H9 (cell line): Measurements from ENCODE around the gene DAPK1. TPM values are rescaled to one million over a fixed set of nuclear protein-coding genes. Genes with fewer than 3 reads are reported as not detected.

Source experiments
- DNase-seq: peaks from one replicate; pipeline ENCODE4 v3.0.0-alpha.2; 2017
- H2AFZ ChIP-seq: one replicate; pipeline ENCODE4 v1.6.1; 2013; ENCODE audit warnings: mild to moderate bottlenecking, low read length, control low read depth, moderate library complexity
- H2AK5ac ChIP-seq: 2 replicates; pipeline ENCODE4 v1.6.1; 2013; ENCODE audit warnings: low read length, control low read depth, mixed read lengths; ENCODE audit not compliant: insufficient read length
- H2BK120ac ChIP-seq: one replicate; pipeline ENCODE4 v1.6.1; 2013; ENCODE audit warnings: low read depth, mild to moderate bottlenecking, low read length, control low read depth, inconsistent platforms; ENCODE audit not compliant: poor library complexity, severe bottlenecking
- H2BK12ac ChIP-seq: 2 replicates; pipeline ENCODE4 v1.6.1; 2013; ENCODE audit warnings: low read length, control low read depth, mixed read lengths, low read depth; ENCODE audit not compliant: insufficient read length
- H2BK15ac ChIP-seq: 2 replicates; pipeline ENCODE4 v1.6.1; 2013; ENCODE audit warnings: low read depth, low read length, control low read depth
- H2BK20ac ChIP-seq: one replicate; pipeline ENCODE4 v1.6.1; 2013; ENCODE audit warnings: low read depth, mild to moderate bottlenecking, low read length, control low read depth, inconsistent platforms; ENCODE audit not compliant: poor library complexity, severe bottlenecking
- H2BK5ac ChIP-seq: 2 replicates; pipeline ENCODE4 v1.6.1; 2013; ENCODE audit warnings: low read length, control low read depth, mixed read lengths; ENCODE audit not compliant: insufficient read length
- H3K14ac ChIP-seq: 2 replicates; pipeline ENCODE4 v1.6.1; 2013; ENCODE audit warnings: low read length, control low read depth; ENCODE audit not compliant: insufficient read depth
- H3K18ac ChIP-seq: 2 replicates; pipeline ENCODE4 v1.6.1; 2013; ENCODE audit warnings: low read depth, mild to moderate bottlenecking, mixed read lengths, low read length, control low read depth; ENCODE audit not compliant: insufficient read length
- H3K23ac ChIP-seq: 2 replicates; pipeline ENCODE4 v1.6.1; 2013; ENCODE audit warnings: low read length, control low read depth, mixed read lengths, low read depth; ENCODE audit not compliant: insufficient read length
- H3K23me2 ChIP-seq: 2 replicates; pipeline ENCODE4 v1.6.1; 2013; ENCODE audit warnings: low read depth, mild to moderate bottlenecking, mixed read lengths, low read length, control low read depth; ENCODE audit not compliant: insufficient read length, poor library complexity, severe bottlenecking
- H3K27ac ChIP-seq: 2 replicates; pipeline ENCODE4 v1.5.1; 2013; ENCODE audit warnings: low read length, control low read depth, mixed read lengths, low read depth; ENCODE audit not compliant: insufficient read length
- H3K27me3 ChIP-seq: 2 replicates; pipeline ENCODE4 v1.6.1; 2013; ENCODE audit warnings: low read length, control low read depth, inconsistent platforms; ENCODE audit not compliant: insufficient read depth
- H3K4ac ChIP-seq: 2 replicates; pipeline ENCODE4 v1.6.1; 2013; ENCODE audit warnings: low read depth, mild to moderate bottlenecking, control low read depth, inconsistent platforms, low read length, moderate library complexity
- H3K4me1 ChIP-seq: 2 replicates; pipeline ENCODE4 v1.6.1; 2013; ENCODE audit warnings: low read length, control low read depth, inconsistent platforms; ENCODE audit not compliant: insufficient read depth
- H3K4me2 ChIP-seq: 2 replicates; pipeline ENCODE4 v1.6.1; 2013; ENCODE audit warnings: low read length, control low read depth, mixed read lengths; ENCODE audit not compliant: insufficient read length, insufficient read depth
- H3K56ac ChIP-seq: 2 replicates; pipeline ENCODE4 v1.6.1; 2013; ENCODE audit warnings: low read depth, mild to moderate bottlenecking, mixed read lengths, low read length, control low read depth; ENCODE audit not compliant: insufficient read length
- H3K79me1 ChIP-seq: 2 replicates; pipeline ENCODE4 v1.6.1; 2013; ENCODE audit warnings: low read depth, mild to moderate bottlenecking, moderate library complexity, low read length, control low read depth, inconsistent platforms; ENCODE audit not compliant: insufficient read depth, poor library complexity, severe bottlenecking
- H3K79me2 ChIP-seq: 2 replicates; pipeline ENCODE4 v1.6.1; 2013; ENCODE audit warnings: low read length, control low read depth, inconsistent platforms; ENCODE audit not compliant: insufficient read depth
- H3K9ac ChIP-seq: 2 replicates; pipeline ENCODE4 v1.6.1; 2013; ENCODE audit warnings: low read length, control low read depth, mixed read lengths; ENCODE audit not compliant: insufficient read length; ENCODE audit errors: extremely low read depth
- H3K9me3 ChIP-seq: one replicate; pipeline ENCODE4 v1.6.1; 2013; ENCODE audit warnings: low read depth, low read length, inconsistent platforms; ENCODE audit not compliant: control insufficient read depth
- H3T11ph ChIP-seq: one replicate; pipeline ENCODE4 v1.6.1; 2013; ENCODE audit warnings: mild to moderate bottlenecking, low read length, control low read depth, inconsistent platforms
- H4K20me1 ChIP-seq: one replicate; pipeline ENCODE4 v1.6.1; 2013; ENCODE audit not compliant: control insufficient read depth, insufficient read length, insufficient read depth
- H4K5ac ChIP-seq: 2 replicates; pipeline ENCODE4 v1.6.1; 2013; ENCODE audit warnings: low read depth, mild to moderate bottlenecking, mixed read lengths, low read length, control low read depth; ENCODE audit not compliant: insufficient read length
- H4K8ac ChIP-seq: replicated peaks from 2 replicates; pipeline ENCODE4 v1.6.1; 2013; ENCODE audit warnings: low read length, control low read depth, mixed read lengths, low read depth; ENCODE audit not compliant: insufficient read length
- H4K91ac ChIP-seq: 2 replicates; pipeline ENCODE4 v1.6.1; 2013; ENCODE audit warnings: low read depth, mild to moderate bottlenecking, moderate library complexity, mixed read lengths, low read length, control low read depth; ENCODE audit not compliant: insufficient read length
- H3K27ac Mint-ChIP-seq, 3 experiments: 2 replicates in 2 of 3; 3 replicates in 1 of 3; pipeline ENCODE4 v1.8.0; 2020 to 2021; ENCODE audit warnings: mixed read lengths in 3 of 3, mild to moderate bottlenecking in 1 of 3, moderate library complexity in 1 of 3
- H3K27me3 Mint-ChIP-seq: 2 replicates; pipeline ENCODE4 v1.8.0; 2021; ENCODE audit warnings: low read depth, mild to moderate bottlenecking, moderate library complexity, mixed read lengths
- H3K36me3 Mint-ChIP-seq, 3 experiments: 2 replicates in 2 of 3; 3 replicates in 1 of 3; pipeline ENCODE4 v1.8.0; 2020 to 2021; ENCODE audit warnings: low read depth in 3 of 3, mixed read lengths in 3 of 3; ENCODE audit not compliant: insufficient read depth in 1 of 3
- H3K4me1 Mint-ChIP-seq, 2 experiments: 2 replicates each; pipeline ENCODE4 v1.8.0; 2020; ENCODE audit warnings: mixed read lengths in 2 of 2
- H3K4me3 Mint-ChIP-seq, 2 experiments: 2 replicates in 1 of 2; 3 replicates in 1 of 2; pipeline ENCODE4 v1.8.0; 2020 to 2021; ENCODE audit warnings: mild to moderate bottlenecking in 2 of 2, mixed read lengths in 2 of 2, moderate library complexity in 1 of 2
- H3K9me3 Mint-ChIP-seq, 2 experiments: 2 replicates in 1 of 2; 3 replicates in 1 of 2; pipeline ENCODE4 v1.8.0; 2020; ENCODE audit warnings: mild to moderate bottlenecking in 2 of 2, mixed read lengths in 2 of 2, moderate library complexity in 1 of 2
- WGBS: extraction: QIAGEN DNeasy Blood & Tissue Kit; methylation state at CpG from one replicate; pipeline ENCODE4 v1.1.7; 2013; ENCODE audit warnings: missing lambda C conversion rate, low lambda C conversion rate, mixed read lengths; ENCODE audit not compliant: insufficient read length; ENCODE audit errors: extremely low coverage; 5-methylcytosine and 5-hydroxymethylcytosine counted together
- total RNA-seq: library from RNA; stranded (reverse); gene quantifications from 2 replicates; pipeline ENCODE4 v1.2.1, GENCODE V29; 2021
- TF ChIP-seq, protein P1 (sequence below): fragments of 200-600 bp; sonication (generic); conservative IDR thresholded peaks from 3 replicates; pipeline ENCODE4 v1.8.0; 2021; ENCODE audit warnings: antibody characterized with exemption, mild to moderate bottlenecking

DAPK1 gene
- total RNA-seq, 1 experiment from 2014 or later, result 79.4 TPM

DNA sequence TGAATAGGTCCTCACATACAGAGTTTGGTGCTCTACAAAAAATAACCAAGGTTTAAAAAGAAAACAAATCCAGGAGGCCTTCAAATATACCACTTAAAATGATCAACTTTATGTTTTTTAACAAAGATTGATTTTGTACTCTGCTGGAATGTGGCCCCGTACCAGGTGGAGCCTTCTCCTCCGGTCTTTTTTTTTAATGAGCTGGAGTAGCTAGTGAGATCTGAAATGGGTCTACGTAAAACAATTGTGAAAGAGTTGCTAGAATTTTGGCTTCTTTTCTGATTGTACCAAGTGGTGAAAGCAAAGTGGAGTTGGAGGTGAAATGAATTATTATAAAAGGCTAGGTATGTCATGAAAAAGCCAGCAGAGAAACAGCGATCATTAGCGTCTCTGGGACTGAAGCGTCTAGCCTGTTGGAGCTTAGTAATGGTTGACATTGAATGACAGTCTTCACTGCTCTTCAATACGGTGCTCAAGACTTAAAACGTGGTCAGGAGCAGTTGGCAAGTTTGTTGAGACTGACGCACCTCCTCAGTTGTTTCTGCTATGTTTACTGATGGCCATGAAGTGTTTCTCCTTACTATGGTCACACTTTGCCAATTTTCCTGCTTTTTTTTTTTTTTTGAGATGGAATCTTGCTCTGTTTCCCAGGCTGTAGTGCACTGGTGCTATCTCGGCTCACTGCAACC lies 84.4 kb downstream of the DAPK1 start:
- Histone ChIP-seq H4K8ac (no peak overlapping the region), H3K27ac (no peak overlapping the region), H2BK20ac (no peak overlapping the region), H3T11ph (no peak overlapping the region), H3K9ac (no peak overlapping the region), H2AK5ac (no peak overlapping the region), H3K18ac (no peak overlapping the region), H4K91ac (no peak overlapping the region), H3K4ac (no peak overlapping the region), H3K14ac (no peak overlapping the region), H3K79me1 (no peaks in the 10 kb centered on the region), H3K79me2 (peaks cover 2% of the 10 kb centered on the region; the same call in 1 of the 2 replicates), H2AFZ (no peak overlapping the region), H3K27me3 (no peaks in the 10 kb centered on the region), H2BK15ac (no peak overlapping the region), H3K56ac (no peak overlapping the region), H2BK5ac (no peak overlapping the region), H3K4me1 (no peaks in the 10 kb centered on the region; the same call in 1 of the 2 replicates), H2BK12ac (no peak overlapping the region), H4K5ac (no peak overlapping the region), H4K20me1 (no peaks in the 10 kb centered on the region), H2BK120ac (no peak overlapping the region), H3K9me3 (no peaks in the 10 kb centered on the region), H3K23ac (no peak overlapping the region), H3K4me2 (no peak overlapping the region), H3K23me2 (no peaks in the 10 kb centered on the region)
- Mint-ChIP-seq H3K27me3 (no peaks in the 10 kb centered on the region), H3K9me3 (no peaks in the 10 kb centered on the region), H3K4me3 (no peak overlapping the region), H3K27ac (no peak overlapping the region), H3K36me3 (peaks cover 0 to 2% (median 0%) of the 10 kb centered on the region in 3 experiments; a peak in 2 of 7 replicates), H3K4me1 (peaks cover 8 to 13% of the 10 kb centered on the region in 2 experiments)
- no peak for DNase-seq
- no CpG with 5 or more reads among the region's 10 CpGs for WGBS
- TF ChIP-seq, protein P1, sequence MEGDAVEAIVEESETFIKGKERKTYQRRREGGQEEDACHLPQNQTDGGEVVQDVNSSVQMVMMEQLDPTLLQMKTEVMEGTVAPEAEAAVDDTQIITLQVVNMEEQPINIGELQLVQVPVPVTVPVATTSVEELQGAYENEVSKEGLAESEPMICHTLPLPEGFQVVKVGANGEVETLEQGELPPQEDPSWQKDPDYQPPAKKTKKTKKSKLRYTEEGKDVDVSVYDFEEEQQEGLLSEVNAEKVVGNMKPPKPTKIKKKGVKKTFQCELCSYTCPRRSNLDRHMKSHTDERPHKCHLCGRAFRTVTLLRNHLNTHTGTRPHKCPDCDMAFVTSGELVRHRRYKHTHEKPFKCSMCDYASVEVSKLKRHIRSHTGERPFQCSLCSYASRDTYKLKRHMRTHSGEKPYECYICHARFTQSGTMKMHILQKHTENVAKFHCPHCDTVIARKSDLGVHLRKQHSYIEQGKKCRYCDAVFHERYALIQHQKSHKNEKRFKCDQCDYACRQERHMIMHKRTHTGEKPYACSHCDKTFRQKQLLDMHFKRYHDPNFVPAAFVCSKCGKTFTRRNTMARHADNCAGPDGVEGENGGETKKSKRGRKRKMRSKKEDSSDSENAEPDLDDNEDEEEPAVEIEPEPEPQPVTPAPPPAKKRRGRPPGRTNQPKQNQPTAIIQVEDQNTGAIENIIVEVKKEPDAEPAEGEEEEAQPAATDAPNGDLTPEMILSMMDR, result no peak
